HG03159 (cell line): ENCODE measurements around the gene BAIAP2L1.

Experiments used
- ATAC-seq: cut with Tn5 transposase; IDR thresholded peaks from one replicate; pipeline ENCODE4 v1.9.1; 2021; ENCODE audit warnings: mild to moderate bottlenecking, moderate library complexity; ENCODE audit not compliant: unreplicated experiment

The BAIAP2L1 gene

DNA sequence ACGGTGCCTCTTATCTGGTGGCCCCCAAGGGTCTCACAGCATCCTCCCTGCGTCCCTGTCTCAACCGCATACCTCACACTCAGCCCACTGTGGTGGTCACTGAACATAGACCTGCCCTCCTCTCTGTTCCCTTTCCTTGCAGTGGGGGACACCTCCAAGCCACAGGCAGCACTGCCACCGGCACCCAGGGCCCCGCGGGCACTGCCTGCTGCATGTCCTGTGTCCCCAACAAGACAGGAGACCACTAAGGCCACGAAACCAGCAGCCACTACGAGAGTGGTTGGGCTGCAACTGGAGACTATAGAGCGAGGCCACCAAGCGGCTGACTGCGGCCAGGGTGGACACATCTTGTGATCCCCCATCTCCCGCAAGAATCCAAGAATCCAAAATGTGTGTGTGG lies 104.1 kb downstream of the BAIAP2L1 start:
- no peak for ATAC-seq

DNA sequence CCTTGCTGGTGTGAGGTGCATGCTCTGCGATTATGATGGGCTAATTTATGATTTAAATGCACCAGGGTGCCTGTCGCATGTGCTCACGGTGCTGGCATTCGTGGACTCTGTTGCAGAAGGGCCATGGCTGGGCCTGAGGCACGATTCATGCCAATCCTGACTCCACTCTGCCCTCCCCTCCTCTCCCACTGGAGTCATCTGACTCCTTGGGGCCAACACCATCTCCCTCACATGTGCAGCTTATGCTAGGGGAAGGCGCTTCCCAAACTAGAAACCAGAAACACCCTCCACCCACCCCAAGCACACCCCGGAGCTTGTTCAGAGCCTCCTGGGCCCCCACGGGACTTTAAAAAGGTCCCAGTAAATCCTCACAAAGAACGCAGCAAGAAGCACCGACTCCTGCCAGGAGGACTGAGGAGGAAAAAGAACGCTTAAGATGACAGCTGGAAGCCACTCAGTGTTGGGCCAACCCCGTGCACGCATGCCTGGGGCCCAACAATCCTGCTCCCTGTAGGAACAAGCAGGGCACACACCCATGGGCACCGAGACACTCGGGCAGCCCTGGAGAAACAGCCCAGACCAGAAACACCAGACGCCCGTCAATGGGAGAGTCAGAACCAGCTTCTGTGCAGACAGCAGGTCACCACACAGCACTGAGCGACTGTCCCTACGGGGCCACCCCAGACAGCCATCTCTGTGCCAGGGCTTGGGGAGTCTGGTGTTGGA lies 105.3 kb downstream of the BAIAP2L1 start:
- ATAC-seq = no peak

DNA sequence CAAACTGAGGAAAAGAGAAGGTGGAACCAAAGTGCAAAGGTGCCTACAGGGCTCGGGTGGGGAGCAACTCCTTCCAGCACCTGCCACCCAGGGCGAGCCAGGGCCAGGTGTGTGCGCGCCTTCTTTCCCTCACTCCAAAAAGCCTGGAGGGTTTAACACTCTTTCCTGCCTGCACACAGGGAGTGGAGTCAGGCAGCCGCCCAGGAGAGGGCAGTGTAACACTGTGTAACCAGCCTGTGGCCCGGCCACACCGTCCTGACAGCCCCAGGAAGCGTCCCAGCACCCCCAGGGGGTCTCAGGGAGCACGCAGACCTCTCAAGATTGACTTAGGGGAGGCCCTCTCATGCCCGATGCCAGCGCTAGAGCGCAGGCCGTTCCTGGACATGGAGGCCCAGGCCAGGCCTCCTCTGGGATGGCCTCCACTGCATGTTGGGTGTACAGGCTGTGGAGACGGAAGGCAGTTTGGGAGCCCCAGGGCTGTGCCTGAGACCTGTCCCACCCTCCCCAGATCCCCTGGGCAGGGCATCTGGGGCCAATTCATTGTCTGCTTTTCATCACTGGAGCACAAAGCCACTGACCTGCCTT lies 106.0 kb downstream of the BAIAP2L1 start:
- peak; percentile 56 for ATAC-seq

DNA sequence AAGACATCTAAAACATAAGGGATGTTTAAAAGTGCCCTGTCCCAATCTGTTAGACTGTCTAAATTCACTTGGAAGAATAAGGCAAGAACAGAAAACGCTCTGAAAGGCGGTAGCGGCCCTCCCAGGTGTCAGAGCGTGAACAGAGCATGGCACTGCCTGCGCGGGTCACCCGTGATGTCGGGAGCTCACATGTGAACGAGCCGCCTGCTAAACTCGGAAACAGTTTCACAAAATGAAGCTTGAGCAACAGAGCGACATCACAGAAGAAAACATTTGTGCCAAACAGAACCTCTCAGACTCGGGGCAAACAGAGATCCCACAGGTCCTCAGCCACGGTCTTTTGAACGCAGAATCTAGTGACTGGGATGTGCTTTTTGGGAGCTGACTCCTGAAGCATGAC lies 106.6 kb downstream of the BAIAP2L1 start:
- ATAC-seq = no peak

DNA sequence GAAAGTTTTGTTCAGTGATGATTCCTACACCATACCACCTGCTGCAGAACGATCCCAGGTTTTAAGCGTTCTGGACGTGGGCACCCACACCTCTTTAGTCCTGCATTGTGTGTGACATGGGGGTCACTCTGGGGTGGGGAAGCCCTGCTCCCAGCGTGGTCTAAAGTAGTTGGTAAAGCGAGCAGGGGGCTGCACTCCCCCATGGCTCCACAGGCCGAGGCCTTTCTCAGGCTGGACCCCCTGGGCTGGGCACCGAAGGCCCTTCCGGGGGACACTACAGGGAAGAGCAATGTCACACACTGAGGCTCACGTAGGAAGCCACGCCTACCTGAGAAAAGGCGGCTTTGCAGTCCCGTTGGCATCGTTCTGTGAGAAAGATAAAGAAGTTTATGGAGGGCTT lies 107.1 kb downstream of the BAIAP2L1 start:
- ATAC-seq = no peak

DNA sequence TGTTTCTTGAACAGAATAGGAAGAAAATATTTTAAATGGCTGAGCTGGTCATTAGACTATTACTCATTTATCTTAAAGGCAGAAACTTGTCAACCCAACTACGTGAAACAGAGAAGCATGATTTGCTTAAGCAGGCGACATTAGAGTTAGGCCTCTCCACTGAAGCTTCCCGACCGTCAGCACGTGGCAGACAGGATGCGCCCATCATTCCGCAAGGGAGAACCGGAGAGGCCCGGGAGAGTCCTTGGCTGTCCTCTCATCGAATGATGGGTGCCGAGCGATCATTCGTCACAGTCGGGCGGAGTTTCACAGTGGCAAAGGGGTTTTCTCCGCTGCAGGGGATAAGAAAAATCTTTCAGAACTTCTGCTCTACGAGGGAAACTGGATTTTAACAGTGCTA lies 107.6 kb downstream of the BAIAP2L1 start:
- ATAC-seq = no peak

DNA sequence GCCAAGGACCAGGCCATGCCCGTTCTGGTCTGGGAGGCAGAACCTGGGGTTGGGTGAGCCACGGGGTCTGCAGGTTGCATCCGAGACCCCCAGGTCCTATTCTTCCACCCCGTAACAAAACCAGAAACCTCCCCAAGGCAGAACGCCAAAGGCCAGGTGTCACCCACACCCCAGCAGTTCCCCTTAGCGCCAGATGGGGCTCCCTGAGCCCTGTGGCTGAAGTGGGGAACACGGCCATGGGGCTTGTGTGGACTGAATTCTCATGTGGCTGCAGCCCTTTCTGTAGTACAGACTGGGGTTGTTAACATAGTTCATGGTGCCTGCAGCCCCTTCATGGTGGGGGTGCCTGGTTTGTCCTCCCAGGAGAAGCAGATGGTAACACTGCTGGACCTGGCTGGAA lies 109.2 kb downstream of the BAIAP2L1 start:
- ATAC-seq = no peak

DNA sequence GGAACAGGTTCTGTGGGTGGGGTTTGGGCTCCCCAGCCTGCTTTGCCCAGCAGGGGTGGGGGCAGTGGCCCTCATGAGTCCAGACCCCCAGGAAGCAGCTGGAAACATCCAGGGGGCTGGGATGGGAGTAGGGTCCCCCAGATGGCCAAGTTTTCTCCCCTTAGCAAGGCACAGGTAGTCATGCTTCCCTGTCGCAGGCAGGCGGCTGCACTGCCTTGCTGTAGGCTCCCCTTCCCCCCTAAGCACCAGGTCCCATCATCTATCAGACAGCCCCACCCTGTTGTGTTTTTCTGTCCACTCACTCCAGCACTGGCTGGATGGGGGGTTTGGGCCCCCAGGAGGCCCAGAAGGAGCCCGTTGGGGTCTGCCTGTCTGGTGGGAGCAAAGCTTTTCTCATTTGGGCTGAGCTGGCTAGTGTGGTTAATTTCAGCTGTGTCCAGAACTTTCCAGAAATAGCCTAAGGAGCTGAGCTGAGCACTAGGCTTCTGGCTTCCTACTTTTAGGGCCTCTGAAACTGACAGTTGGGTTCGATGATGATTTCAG lies 111.5 kb downstream of the BAIAP2L1 start:
- ATAC-seq = no peak

DNA sequence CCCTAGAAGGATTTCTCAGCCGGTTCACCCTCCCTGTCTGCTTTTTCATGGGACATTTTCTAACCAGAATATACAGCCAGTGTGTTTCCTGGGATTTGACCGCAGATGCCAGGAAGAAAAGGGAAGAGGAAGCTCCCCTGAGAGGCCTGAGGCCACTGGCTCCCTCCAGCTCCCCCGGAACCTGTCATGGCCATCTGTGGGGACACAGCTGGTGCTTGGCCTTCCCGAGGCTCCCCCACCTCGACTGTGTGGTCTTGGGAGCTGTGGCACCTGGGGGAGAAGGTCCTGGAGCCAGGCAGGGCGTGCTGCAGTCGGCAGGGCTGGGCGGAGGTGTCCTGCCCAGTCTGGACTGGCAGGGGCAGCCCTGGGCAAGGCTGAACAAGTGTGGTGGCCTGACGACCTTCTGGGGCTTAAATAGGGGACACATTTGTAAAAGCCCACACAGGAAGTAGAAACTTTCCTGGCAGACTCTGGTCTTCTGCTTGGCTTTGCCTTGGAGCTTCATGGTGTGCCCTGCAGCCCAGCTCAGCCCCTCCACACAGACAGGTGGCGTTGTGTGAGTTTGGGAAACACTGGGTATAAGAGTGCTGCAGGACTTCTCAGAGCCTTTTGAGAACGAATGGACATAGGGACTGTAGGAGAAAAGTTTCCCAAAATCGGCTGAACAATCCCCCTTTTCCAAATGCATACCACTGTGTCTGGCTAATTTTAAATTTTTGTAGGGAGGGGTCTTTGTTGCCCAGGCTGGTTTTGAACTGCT lies 112.6 kb downstream of the BAIAP2L1 start:
- no peak for ATAC-seq

DNA sequence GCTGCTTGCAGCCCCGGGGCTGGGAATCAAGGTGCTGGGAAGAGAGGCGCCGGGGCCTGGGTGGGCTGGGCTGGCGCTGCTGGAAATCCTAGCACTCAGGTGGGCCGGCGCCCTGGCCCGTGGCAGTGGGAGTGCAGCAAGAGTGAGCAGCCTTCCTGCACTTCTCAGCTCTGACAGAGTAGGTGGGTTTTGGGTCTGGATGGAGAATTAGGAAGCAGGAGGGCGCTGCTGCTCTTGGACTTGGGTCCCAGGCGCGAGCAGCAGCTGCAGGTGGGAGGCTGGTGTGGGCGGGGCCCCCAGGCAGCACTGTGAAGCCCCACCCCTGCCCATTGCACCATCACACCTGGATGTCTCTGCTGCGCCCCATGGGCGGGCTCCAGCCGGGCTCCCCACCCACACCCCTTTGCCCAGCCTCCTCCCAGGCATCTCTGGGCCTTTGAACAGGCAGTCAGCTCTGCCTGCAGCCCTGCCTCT lies 113.4 kb downstream of the BAIAP2L1 start:
- ATAC-seq = no peak

DNA sequence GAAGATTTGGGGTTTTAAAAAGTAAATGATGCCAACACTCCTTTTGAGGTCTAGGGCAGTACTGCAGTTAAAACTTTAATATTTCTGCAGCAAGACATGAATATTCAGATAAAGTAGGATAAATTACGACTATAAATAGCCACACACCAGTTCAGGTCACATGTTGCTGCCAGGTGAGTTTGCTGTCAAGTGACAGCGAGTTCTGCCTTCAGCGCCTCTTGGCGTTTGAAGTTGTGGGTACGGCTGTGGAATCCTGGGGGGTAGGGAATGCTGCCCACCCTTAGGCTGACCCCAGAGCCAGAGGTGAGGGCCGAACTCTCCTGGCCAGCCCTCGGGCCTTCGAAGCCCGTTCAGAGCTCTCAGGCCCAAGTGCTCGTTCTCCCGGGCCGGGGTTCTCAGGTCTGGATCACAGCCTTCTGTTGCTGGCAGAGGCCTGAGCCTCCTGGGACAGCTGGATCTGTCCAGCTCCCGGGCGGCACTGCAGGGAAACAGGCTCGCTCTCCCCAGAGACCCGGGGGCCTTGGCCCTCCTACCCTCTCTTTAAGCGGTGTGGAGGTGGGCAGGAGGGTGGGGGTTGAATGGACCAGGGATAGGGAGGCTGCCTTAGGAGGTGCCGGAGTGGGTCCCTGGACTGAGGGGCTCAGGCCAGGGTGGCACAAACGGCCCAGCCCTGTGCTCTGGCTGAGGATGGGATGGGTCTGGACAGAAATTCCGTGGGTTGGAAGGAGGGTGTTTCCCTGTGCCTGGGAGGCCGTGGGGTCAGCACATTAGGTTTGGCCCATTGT lies 114.0 kb downstream of the BAIAP2L1 start:
- ATAC-seq = no peak

DNA sequence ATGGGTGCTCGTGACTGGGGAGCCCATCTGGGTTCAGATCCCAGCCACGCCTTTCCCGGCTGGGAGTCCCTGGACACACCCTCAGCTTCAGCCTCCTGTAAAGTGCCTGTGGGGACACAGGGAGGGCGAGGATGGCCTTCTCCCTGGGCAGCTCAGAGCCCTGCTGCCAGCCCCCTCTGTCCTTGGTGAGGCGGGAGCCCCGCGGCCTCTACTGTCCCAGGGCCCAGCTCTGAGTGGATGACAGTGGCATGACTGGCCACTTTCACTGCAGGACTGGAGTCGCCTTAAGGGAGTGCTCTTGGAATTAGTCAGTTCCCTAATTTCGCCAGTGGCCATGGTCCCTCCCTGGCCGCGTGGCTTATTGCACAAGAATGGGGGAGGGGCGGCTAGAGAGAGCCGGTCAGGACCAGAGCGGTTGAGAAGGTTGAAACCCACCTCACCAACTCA lies 114.8 kb downstream of the BAIAP2L1 start:
- no peak for ATAC-seq

DNA sequence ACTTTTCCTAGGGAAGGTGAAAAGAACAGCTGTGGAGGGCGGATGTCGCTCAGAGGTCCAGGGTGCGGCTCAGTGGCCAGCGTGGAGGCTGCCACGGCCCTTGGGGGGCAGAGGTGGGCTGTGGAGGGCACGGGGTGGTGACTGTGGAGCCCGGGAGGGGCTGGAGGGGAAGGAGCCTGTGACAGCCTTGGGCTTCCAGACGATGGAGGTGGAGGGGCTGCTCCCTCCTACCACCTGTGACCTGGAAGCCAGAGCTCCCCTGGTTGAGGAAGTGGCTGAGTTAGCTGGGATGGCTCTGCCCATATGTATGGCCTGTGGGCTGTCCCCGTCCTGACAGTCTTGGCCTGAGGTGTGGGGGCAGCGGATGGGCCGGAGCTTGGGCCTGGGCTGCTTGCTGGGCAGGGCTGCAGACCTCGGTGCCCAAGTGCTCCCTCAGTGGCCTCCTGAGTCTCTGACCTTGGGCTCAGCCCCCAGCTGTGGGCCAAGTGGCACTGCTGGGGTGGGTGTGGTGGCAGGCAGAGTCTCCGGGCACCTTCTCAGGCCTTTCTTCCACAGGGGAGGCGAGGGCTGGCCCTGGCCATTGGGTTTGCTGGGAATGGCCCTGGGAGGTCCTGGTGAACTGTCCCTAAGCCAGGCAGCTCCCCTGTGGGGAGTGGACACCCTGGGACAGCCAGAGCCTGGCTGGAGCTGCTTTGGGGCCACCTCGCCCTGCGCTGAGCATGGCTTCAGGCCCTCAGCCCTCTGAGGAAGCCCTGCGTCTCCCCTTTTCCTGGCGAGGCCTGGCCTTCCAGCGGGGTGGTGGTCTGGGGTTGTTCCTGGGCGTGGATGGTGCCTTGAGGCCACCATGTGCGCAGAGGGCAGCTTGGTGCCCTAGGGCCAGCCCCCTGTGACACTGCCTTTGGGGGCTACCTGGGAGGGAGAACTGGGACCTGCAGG lies 115.5 kb downstream of the BAIAP2L1 start:
- ATAC-seq = no peak

DNA sequence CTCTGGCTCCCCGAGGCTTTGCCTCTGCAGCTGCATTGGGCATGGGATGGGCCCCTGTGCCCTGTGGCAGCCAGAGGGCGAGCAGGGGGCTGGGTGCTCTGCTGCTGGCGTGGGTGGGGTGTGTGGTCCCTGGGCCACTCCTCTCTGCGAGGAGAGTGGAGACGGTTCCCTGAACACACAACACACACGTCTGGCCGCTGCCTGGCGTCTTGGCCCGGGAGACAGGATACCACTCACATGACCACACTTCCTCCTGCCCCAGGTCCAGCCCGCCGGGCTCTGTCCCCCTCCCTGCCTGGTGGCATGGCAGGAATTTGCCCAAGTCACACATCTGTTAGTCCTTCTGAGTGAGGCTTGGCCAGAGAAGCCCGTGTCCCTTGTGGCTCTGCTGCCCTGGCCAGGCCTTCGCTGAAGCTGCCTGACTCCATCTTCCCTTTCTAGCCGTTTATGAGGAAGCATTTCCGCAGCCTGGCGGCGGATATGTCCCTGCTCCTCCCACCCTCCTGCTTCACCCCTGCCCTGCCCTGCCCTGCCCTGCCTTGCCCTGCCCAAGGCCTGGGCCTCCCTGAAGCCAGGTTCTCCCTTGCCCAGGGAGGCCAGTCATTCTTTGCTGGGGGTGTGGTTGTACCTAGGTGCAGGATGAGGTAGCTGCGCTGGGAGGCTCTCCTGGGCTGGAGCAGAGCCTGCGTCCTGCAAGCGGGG lies 116.4 kb downstream of the BAIAP2L1 start:
- no peak for ATAC-seq

DNA sequence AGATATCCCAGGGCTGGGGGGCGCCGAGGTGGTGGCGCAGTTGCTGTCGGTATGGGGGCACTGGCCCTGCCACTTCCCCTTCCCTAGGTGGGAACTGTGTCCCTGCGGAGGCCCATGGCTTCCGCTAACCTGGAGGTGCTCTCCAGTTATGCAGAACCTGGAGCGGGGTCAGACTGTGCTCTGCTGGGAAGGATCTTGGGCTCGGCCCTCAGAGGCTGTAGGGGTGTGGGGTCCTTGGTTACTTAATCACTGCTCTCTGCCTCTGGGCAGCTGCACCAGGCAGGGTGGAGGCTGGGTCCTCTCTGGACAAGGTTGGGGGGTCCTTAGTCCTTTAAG lies 117.0 kb downstream of the BAIAP2L1 start:
- ATAC-seq = no peak

DNA sequence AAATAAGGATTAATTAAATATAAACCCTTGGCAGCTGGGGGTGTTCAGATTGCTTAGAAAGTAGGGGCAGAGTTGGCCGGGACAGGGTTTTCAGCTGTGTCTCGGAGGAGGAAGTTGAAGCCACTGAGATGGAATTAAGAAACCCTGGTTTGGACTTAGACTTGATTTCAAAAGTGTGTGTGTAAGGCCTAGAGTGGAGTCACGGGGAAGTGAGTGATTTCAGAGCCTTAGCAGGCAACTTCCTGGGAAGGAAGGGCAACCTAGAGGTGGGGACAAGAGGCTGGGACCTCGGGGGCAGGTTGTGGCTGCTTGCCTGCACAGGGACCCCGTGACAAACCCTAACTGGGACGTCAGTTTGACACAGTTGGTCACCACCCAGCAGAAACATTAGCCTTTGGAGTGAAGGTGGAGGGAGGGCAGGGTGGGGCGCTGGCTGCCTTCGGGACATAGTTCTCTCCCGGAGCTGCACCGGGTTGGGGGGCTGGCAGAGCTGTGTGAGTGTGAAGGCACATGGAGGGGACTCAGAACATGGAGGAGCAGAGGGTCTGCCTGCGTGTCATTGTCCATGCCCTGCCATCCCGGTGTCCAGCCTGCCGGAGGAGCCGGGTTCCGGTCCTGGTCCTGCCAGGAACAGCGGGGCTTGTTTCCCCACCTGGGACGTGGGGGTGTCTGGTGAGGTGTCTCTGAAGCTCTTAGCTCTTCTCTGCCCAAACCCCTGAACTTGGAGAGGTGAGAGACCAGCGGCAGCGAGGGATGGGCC lies 117.6 kb downstream of the BAIAP2L1 start:
- ATAC-seq = no peak

DNA sequence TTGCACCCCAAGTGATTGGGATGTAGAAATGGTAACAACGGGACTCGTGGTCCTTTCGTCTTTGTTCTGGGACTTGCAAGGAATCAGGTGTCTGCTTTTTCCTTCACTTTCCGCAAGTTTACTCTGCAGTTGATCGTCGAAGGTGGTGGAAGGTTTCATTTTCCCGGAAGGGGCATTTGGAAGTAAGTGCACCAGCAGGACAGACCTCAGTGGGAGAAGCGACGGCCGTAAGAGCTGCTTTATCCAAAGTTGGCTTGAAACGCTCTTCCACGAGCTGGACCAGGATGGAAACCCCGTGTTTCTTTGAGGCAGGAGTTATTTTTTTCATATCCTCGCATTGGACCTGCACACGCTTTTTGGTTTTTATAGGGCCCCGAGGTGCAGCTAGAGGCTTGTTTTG lies 118.2 kb downstream of the BAIAP2L1 start:
- ATAC-seq = no peak

DNA sequence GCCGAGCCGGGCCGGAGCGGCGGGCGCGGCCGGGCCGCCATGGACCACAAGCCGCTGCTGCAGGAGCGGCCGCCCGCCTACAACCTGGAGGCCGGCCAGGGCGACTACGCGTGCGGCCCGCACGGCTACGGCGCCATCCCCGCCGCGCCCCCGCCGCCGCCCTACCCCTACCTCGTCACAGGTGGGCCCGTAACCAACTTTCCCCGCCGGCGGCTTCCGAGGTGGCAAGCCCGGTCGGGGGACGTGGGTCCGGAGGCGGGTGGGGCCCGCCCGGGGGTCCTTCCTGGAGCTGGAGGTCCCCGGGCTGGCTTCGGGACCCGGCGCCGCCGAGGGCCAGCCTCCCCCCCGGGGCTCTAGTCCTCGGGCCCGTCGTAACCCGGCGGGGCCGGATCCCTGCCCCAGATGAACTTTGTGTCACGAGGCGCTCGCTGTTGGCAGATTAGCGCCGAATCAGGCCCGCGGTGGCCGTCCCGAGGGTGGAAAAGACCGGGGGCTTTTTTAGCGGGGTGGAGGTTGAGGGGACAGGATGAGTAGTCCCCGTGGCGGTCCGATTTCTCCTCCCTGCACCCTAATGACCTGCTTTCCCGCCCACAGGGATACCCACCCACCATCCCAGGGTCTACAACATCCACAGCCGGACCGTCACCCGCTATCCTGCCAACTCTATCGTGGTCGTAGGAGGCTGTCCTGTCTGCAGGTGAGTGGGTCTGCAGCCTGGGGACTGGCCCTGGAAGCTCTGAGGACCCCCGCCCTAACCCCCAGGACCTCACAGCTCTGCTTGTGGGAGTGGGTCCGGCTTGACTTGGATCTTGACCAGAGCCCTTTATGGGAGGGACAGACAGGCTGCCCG lies 118.9 kb downstream of the BAIAP2L1 start:
- peak; percentile 31 for ATAC-seq
